ENCODE measurements around the gene BRPF1.

BRPF1 gene

GRCh38 chr3:9716801-9717555 is 14.6 kb upstream of the BRPF1 start:
- Histone ChIP-seq H4K20me1 (ENCODE audit: control insufficient read depth, insufficient read depth, low read depth, low read length) (no peaks in the 10 kb centered on the region), H3K9me2 (replicated peaks; ENCODE audit: control insufficient read depth, low read length) (no peaks in the 10 kb centered on the region), H3F3A (ENCODE audit: control insufficient read depth, insufficient read depth) (peaks cover 4% of the 10 kb centered on the region), H3K9me3 (ENCODE audit: control insufficient read depth, insufficient read depth, low read length) (no peaks in the 10 kb centered on the region), H3K27me3 (ENCODE audit: control insufficient read depth, low read length) (peaks cover 8% of the 10 kb centered on the region; the same call in 1 of the 2 replicates), H3K4me3 (ENCODE audit: low read length) (no peak overlapping the region), H3K27ac (ENCODE audit: low read depth, low read length) (no peak overlapping the region), H3K79me2 (ENCODE audit: control insufficient read depth, low read length) (no peaks in the 10 kb centered on the region), H3K36me3 (ENCODE audit: control insufficient read depth, low read length) (no peaks in the 10 kb centered on the region), H3K4me2 (ENCODE audit: low read length) (no peak overlapping the region), H3K4me1 (ENCODE audit: control insufficient read depth, low read length) (peaks cover 23% of the 10 kb centered on the region)
- no peak for TF ChIP-seq EZH2phosphoT487 (IDR thresholded peaks at IDR 0.05; ENCODE audit: borderline replicate concordance, low read length)
- no peak for TF ChIP-seq CTCF (IDR thresholded peaks at IDR 0.05; ENCODE audit: low read depth, low read length, poor library complexity, severe bottlenecking)

- H3K4me2 ChIP-seq (ENCODE audit: low read length) = no peak overlapping the region
- no peaks in the 10 kb centered on the region for H3K9me3 ChIP-seq (ENCODE audit: control insufficient read depth, insufficient read depth, low read length)
- peaks cover 24% of the 10 kb centered on the region for H3K4me1 ChIP-seq (ENCODE audit: control insufficient read depth, low read length)
Measured at GRCh38 chr3:9717563-9717962, 14.0 kb upstream of the BRPF1 start.

GRCh38 chr3:9718118-9718517 is 13.4 kb upstream of the BRPF1 start:
- H3K4me3 ChIP-seq (ENCODE audit: low read length) = no peak overlapping the region
- H3K27me3 ChIP-seq (ENCODE audit: control insufficient read depth, low read length) = peaks cover 4% of the 10 kb centered on the region; the same call in 1 of the 2 replicates
- H3K4me2 ChIP-seq (ENCODE audit: low read length) = no peak overlapping the region

More at GRCh38 chr3:9717563-9717962, 14.0 kb upstream of the BRPF1 start:
- H3K4me3 ChIP-seq (ENCODE audit: low read length) = no peak overlapping the region
- no peaks in the 10 kb centered on the region for H3K9me2 ChIP-seq (replicated peaks; ENCODE audit: control insufficient read depth, low read length)
- no peak for TF ChIP-seq CTCF (IDR thresholded peaks at IDR 0.05; ENCODE audit: low read depth, low read length, poor library complexity, severe bottlenecking)
- no peak for TF ChIP-seq EZH2phosphoT487 (IDR thresholded peaks at IDR 0.05; ENCODE audit: borderline replicate concordance, low read length)
- H3K36me3 ChIP-seq (ENCODE audit: control insufficient read depth, low read length) = no peaks in the 10 kb centered on the region
- H3F3A ChIP-seq (ENCODE audit: control insufficient read depth, insufficient read depth) = peaks cover 4% of the 10 kb centered on the region
- H3K27me3 ChIP-seq (ENCODE audit: control insufficient read depth, low read length) = peaks cover 8% of the 10 kb centered on the region; the same call in 1 of the 2 replicates
- H3K27ac ChIP-seq (ENCODE audit: low read depth, low read length) = no peak overlapping the region
- H4K20me1 ChIP-seq (ENCODE audit: control insufficient read depth, insufficient read depth, low read depth, low read length) = no peaks in the 10 kb centered on the region
- H3K79me2 ChIP-seq (ENCODE audit: control insufficient read depth, low read length) = no peaks in the 10 kb centered on the region

More at GRCh38 chr3:9718118-9718517, 13.4 kb upstream of the BRPF1 start:
- no peak for TF ChIP-seq CTCF (IDR thresholded peaks at IDR 0.05; ENCODE audit: low read depth, low read length, poor library complexity, severe bottlenecking)
- TF ChIP-seq EZH2phosphoT487 (IDR thresholded peaks at IDR 0.05; ENCODE audit: borderline replicate concordance, low read length) = no peak
- Histone ChIP-seq H3F3A (ENCODE audit: control insufficient read depth, insufficient read depth) (peaks cover 4% of the 10 kb centered on the region), H3K27ac (ENCODE audit: low read depth, low read length) (no peak overlapping the region), H3K4me1 (ENCODE audit: control insufficient read depth, low read length) (peaks cover 24% of the 10 kb centered on the region), H3K79me2 (ENCODE audit: control insufficient read depth, low read length) (no peaks in the 10 kb centered on the region), H3K36me3 (ENCODE audit: control insufficient read depth, low read length) (no peaks in the 10 kb centered on the region), H4K20me1 (ENCODE audit: control insufficient read depth, insufficient read depth, low read depth, low read length) (no peaks in the 10 kb centered on the region), H3K9me3 (ENCODE audit: control insufficient read depth, insufficient read depth, low read length) (no peaks in the 10 kb centered on the region), H3K9me2 (replicated peaks; ENCODE audit: control insufficient read depth, low read length) (no peaks in the 10 kb centered on the region)
